GM18909 (cell line): ENCODE measurements around the gene ARMH1.
A peak's percentile ranks its signal among the peaks of the same experiment; 100 is the strongest.

Experiments used
- ATAC-seq: cut with Tn5 transposase; IDR thresholded peaks from one replicate; pipeline ENCODE4 v1.9.1; 2021; ENCODE audit warnings: mild to moderate bottlenecking; ENCODE audit not compliant: unreplicated experiment, poor library complexity

The ARMH1 gene

DNA sequence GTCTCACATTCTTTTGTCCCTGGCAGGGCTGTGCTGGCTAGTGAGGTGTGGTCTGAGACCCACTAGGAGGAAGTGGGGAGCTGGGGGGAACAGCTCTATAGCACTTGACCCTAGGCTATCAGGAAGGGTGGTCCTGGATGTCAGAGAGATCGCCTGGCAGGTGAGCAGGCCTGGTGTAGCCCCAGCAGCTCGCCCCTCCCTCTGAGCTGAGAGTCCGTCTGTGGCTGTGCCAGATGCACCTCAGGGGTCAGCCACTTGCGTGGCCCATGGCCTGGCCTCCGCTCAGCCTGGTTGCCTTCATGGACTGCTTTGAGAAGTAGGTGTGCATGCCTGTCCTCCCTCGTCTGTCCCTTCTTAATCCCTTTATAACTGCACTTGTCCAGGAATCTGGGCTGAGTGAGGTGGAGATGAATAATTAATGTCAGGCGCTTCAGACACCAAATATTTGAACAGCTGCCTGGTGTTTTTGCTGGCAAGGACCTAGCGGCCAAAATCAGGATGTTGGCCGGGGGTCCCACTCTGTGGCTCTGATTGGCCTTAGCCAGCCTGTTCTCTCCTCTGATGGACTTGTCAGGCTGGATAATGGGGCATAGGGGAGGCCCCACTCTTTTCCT is 30.7 kb upstream of the ARMH1 start:
- ATAC-seq: no peak

DNA sequence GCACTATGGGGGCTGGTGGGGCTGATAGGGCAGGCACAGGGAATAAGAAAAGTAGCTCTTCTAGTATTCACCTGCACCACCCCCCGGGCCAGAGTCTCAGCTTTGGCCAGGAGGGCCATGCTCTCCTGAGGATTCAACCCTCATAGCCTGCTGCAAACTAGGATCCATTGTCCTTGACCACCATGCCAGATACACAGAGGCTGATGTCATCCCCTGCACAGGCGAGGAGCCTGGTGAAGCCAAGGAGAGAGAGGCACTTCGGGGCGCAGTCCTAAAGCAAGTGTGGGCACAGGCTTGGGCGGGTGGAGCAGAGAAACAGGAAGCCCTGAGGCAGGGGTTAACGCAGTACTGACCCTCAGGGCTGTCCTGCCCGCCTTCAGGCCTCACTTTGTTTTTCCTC is 29.7 kb upstream of the ARMH1 start:
- ATAC-seq: no peak

DNA sequence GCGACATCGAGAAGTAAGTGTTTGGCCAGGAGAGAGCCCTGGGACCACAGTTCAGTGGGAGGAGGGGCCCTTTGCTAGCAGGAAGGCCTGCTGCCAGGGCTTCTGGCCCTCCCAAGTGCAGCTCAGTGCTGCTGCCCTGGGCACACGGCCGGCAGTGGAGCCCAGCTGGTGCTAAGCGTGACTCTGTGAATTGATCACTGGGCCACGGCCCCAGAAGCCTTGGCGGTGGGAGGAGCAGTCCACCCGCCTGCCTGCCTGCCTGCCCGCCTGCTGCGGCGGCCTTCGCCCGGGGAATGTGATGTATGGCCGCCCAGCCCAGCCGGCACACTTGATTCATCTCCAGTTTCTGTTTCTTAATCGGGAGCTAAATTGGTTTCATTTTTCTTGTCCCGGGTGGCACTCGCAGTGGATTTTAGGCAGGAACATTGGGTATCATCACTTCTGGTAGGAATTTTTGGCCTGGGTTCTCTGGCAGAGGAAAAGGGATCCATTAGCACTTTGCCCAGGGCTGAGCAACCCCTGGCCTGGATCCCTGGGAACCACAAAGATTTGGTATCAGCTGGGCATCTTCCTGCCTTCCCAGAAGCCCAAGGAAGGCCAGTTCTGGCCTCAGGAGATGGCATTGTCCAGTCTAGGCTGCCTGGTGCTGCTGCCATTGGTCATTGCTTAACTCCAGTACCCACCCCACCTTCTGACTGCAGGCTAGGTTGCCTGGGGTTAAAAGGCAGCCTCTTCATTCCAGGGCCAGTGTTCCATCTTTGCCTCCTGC is 28.9 kb upstream of the ARMH1 start:
- no peak for ATAC-seq

DNA sequence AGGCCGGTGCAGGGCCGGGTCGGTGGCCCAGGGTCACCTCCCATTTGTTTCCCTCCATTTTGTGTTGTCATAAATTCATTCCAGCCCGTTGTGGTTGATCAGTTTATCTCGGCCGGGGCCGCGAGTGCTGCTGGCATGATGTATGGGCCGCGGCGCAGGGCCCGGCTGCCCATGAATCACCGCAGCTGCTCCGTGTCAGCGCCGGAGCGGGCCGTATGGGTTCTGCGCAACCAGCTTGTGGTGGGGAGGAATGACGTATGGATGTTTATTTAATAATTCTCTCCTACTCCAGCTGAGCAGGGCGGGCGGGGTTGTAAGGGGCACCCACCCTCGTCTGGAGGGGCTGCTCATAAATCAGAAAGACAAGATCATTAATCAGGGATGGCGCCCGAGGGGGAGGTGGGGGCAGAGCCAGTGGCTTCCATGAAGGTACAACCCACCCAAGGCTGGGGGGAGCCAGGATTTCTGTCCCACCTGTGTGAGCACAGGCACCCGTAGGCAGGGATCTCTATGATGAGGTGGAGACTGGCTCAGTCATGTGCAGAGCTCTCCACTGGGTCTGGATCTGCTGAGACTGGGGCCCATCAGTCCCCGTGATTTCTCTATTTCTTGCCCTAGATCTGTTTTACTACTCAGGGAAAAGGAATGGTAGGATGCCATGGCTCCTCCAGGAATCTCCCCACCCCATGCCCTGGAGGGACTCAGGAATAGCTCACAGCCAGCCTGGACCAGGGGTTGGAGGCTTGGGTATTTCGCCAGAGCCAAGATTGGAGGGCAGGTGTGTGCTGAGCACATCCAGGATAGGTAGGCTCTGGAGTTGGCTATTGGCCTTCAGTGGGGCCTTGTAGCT is 28.0 kb upstream of the ARMH1 start:
- no peak for ATAC-seq

DNA sequence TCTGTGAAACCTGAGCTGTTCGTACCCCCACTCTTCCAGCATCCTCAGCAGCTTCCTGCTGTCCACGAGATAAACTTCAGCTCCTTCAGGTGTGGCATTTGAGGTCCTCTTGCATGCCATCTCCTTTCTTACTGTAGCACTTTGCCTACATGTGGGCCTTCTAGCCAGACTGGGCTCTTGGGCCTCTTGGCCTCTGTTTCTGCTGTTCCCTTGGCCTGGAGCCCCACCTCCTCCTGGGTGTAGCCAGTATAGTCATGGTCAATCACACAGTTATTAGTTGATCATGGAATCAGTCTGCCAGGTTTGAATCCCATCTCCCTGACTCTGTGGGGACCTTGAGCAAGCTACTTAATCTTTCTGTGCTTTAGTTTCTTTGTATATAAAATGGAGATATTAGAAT is 26.6 kb upstream of the ARMH1 start:
- ATAC-seq: no peak

DNA sequence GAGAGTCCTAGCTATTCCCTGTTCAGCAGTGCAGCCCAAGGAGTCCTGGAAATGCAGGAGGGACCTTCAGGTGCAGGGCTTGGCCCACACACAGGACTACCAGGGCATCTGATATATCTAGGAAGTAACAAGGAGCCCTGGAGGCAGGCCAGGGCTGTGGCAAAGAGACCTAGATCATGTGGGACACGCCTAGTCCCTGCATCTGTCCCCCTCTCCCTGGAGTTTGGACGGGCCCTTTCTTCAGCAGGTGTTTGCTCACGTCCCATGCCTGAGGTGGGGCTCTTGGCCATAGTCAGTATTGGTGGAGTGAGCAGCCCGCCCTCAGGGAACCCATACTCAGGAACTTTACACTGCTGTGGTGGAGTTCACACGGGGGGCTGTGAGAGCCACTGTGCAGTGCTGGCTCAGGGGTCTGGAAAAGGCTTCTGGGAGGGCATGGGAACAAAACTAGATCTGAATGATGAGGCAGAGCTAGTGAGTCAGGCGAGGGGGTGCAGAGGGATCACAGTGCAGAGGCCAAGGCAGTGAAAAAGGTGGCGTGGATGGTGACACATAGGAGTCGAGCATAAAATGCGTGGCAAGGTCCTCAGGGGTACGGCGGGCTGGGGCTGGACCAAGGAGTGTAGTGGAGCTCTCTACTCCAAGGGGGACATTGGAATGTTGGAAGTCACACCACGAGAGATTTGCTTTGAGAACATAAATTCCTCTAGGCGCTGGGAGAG is 25.8 kb upstream of the ARMH1 start:
- no peak for ATAC-seq

DNA sequence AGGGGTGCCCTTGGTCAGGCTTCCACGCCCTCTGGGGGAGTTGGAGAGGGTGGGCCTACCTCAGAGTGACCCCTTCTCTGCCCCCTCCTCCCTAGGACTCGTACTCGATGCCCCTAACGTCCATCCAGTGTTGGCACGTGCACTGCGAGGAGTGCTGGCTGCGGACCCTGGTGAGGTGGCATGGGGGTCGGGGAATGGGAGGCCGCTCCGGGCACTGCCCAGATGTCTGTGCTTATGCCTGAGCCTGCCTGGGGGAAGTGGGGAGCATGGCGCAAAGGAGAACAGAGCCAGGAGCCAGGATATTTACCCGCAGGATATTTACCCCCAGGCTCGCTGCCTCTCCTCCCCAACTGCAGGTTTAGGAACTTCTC is 24.7 kb upstream of the ARMH1 start:
- no peak for ATAC-seq

DNA sequence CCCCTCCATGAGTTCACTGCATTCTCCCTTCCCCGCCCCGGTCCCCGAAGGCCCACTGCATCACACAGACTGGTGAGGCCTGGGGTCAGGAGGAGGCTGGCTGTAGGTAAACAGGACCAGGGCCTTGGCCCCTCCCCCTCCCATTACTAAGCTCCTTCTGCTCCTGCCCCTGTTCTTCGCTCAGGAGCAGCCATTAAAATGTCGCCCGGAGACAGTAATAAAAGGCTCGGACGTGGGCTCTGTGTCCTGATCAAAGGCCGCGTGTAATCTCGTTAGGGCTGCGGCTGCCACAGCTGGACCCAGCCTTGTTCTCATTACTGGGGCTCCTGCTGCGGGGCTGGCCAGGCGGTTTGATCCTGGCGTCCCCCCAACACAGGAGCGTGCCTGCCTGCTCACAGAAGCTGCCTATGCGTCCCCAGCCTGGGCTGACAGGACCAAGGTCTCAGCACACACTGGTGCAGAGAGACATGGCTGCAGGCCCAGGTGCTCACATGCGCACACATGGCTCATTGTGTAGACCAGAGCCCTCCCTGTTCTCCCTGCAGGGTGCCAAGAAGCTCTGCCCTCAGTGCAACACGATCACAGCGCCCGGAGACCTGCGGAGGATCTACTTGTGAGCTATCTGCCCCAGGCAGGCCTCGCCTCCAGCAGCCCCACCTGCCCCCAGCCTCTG is 24.2 kb upstream of the ARMH1 start:
- no peak for ATAC-seq

DNA sequence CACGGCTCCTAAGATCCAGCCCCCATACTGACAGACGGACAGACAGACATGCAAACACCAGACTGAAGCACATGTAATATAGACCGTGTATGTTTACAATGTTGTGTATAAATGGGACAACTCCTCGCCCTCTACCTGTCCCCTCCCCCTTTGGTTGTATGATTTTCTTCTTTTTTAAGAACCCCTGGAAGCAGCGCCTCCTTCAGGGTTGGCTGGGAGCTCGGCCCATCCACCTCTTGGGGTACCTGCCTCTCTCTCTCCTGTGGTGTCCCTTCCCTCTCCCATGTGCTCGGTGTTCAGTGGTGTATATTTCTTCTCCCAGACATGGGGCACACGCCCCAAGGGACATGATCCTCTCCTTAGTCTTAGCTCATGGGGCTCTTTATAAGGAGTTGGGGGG is 23.4 kb upstream of the ARMH1 start:
- no peak for ATAC-seq

DNA sequence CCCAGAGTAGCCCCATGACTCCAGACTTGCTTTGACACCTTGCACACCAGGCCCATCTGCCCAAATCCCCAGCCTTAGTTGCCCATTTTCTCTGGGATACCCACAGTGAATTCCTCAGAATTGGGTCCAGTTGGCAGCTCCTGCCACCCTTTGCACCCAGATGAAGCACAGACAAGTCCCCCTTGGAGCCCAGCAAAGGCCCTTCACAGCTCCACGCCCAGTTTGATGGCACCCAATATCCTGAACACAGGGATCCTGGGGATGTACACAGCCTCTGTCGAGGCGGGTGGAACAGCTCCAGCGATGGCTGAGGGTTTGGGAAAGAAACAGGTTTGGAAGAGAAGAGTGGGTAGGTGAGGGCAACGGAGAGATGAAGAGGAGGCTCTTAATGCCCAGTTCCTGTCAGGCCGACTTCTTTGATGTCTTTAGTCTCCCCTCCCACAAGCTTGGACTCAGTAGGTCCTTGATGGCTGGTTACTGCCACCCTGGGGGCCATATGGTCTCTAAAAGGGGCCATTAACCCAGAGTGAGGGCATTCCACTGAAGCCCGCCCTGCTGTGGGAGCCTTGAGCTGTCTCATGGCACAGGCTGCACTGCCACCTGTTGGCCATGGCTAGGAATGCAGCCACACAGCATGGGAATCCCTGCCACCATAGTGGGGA is 21.9 kb upstream of the ARMH1 start:
- peak; percentile 70 for ATAC-seq

DNA sequence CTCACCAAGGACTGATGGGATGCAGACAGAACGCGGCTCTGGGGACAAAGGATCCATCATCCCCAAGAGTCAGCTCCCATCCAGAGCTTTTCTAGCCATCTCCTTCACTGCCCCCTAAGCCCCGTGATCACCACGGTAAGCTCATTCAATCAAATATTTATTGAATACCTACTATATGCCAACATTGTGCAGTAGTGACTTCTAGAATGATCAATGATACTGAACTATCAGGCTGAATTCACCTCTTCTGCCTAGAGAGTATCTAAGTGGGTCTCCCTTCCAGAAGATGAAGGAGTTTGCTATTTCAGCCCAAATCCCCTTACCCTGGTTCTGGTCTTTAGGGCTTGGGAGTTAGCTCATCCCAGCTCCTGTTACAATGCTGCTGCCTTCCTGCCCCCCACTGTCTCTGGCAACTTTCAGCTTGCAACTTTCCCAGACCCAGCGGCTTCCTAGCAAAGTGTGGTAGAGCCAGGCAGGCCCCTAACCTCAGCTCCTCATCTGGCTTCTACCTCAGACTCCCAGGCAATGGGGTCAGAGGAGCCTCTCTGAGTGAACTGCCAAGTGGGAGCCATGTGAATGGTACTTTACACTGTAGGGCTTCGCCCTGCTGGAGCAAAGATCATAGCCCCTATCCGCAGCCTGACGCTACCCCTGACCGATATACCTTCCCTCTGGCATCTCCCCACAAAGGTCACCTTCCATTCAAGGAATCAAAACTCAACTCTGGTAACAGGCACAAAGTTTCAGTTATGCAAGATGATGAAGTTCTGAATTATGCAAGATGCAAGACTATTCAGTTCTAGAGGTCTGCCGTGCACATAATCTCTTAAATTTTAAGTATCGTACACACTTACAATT is 21.2 kb upstream of the ARMH1 start:
- no peak for ATAC-seq

DNA sequence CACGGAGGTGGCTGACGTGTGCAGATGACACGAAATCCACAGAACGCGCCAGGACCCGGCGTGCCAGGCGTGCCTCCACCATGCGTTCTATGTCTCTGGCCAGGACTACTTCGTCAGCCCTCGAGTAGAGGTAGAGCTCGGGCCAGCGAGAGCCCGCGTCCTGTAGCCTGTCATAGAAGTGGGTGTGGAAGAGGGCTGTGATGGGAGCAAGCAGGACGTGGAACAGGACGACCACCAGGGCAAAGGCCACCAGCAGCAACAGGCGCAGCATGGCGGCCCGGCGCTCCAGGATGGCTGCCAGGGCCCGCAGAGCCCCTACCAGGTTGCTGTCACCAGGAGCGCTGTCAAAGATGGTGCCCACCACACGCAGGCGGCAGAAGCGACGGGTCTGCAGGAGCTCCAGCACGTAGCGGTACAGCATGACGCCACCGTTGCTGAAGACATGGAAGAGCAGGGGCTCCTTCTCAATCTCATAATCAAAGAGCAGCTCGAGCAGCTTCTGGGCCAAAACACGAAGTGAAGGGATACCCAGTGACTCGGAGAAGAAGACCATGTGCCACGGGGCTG is 19.8 kb upstream of the ARMH1 start:
- no peak for ATAC-seq

DNA sequence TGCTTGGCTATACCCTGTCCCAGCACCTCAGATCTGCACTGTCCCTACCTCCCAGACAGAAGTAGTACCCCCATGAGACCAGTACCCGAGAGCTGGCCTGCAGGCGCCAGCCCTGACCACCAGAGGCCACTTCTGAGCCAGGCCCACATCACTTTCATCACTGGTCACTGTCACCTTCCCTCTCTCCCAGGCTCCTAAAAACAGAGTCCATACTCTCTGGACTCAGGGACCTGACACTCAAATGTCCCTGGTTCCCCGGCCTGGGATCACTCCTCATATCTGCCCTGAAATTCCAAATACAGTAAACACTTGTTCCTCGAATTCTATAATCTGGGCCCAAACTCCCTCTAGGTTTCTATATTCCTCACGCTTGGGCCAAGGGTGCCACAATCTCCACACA is 18.9 kb upstream of the ARMH1 start:
- ATAC-seq: no peak

DNA sequence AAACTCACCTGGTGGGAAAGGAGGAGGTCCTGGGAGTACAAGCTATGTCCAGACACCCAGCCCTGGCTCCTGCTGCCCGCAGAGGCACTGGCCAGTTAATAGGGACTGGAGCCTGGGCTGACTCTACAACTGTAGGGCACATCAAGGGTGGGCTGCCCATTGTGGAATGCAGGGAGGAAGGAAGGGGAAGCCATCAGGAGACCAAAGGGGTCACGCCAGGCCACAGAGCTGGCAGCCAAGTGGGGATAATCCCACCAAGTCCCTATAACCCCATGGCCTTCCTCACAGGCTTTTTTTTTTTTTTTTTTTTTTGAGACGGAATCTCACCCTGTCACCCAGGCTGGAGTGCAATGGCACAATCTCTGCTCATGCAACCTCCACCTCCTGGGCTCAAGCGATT is 14.9 kb upstream of the ARMH1 start:
- no peak for ATAC-seq

DNA sequence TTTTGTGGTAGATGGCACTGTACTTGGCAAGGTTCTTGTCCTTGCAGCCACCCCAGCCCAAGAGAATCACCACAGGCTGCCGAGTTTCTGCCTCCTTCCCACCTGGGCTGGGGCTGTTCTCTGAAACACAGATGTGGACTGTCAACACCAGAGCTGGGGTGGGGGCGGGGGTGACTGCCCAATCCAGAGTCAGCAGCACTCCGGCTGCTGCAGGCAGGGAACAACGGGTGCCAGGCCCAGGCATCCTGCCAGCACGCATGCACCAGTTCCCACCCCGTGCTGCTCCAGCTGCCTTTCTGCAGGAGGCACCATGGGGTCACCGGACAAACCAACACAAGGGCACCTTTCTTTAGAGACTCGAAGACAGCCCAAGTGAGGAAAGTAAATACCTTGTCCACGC is 14.3 kb upstream of the ARMH1 start:
- ATAC-seq: no peak

DNA sequence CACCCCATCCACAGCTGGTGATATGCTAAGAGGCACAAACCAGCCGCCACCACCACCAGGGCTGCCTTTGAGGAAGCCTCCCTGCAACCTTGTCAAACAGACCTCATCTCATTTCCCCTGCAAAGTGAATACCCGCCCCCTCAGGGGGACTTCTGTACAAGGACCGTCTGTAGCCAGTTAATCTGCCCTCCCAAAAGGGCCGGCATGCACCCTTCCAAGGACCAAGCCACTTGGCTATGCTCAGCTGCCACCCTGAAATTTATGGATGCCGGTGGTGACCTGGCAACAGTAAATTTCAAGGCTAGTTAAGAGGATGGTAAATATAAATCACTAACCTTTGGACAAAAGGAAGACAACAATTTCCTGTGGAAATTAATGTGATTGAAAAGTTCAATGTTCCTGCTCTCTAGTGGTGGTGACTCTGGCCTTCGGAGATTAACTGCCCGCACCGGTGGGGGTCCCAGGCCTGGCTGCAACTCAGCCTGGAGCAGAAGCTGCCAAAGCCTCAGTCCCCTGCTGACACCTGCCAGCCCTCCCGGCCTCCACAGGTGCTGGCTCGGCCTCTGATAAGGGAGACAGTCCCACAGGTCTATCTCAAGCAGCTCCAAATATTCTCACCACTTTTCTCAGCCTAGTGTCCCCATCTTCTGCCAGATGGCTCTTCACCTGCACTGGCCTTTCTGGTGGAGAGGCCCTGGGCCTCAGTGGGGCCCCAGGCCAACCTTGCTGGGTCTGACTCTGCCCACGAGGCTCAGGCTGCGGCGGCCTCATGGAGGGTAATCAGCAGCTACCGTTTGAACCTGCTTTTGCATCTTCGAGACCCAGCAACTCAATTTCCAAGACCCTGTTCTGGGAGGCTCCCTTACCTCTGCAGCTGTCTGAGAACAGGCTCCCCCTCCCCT is 12.5 kb upstream of the ARMH1 start:
- no peak for ATAC-seq

DNA sequence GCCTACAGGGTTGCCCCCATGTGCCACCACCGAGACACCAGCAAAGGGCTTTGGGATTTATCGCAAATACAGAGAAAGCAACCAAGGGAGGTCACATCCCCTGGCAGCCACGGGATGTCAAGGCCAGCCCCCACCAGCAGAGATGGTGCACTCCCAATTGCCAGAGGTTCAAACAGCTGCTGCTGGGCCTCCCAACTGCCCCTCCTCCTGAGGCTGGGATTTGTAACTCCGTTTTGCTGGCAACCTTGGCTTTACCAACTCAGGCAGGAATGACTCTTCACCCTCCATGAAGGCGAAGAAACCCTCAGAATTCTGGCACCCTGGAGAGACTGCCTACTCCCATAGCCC is 11.9 kb upstream of the ARMH1 start:
- no peak for ATAC-seq

DNA sequence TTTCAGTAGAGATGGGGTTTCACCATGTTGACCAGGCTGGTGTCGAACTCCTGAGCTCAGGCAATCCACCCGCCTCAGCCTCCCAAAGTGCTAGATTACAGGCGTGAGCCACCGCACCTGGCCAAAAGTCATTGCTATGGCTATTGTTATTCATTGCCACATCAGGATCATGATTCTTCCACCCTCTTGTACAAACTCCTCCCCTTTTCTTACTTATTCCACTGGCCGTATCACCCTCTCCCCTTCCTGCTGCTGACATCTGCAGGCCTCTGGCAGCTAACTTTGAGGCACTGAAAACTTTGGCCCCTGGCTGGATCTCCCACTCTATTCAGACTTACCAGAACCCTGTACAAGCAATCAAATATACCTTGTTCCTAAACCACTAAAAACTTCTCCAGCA is 11.1 kb upstream of the ARMH1 start:
- ATAC-seq: no peak
